NK-92 (cell line): Measurements from ENCODE around the gene HERPUD1.
"Not testable (repeated sequence)": the region's sequence is repeated elsewhere in the genome, so short reads cannot be mapped to it uniquely, and the experiment has no call there.

Source experiments
- DNase-seq: peaks from one replicate; lab custom pipeline; 2025; ENCODE audit not compliant: unreplicated experiment; lab: John Stamatoyannopoulos, UW

HERPUD1 gene

DNA sequence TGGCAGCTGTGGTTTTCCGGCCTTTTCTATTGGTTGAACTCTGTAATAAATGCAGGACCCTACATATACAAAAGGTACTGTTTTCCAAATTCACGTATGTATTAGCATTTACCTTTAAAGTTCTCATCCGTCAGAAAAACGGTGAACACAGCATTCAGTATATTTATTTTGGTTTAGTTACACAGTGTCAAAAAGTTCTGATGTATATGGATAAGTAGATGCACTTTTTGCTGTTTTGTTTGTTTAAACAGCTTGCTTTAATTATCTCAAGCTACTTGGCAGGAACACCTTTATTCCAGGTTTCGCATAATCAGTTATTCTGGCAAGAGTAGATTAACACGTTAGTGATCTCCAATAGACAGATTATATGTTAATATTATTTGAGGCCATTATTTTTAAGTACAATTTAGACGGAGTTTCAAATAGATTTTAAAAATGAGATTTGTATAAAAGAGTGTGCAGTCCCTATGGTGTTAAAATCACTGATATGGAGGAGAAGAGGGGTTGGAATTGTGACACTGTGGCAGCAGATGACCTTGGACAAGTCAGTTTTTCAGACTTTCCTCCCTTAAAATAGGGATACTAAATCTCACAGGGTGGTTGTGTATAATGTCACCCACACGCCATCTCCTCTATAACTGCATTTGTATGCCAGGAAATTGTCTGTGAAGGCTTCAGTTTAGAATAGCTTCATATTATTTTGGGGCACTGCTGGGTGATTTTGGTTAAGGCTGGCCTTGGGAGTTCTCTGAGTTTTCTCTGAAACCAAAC, 2.1 kb downstream of the HERPUD1 start:
- DNase-seq: no peak

DNA sequence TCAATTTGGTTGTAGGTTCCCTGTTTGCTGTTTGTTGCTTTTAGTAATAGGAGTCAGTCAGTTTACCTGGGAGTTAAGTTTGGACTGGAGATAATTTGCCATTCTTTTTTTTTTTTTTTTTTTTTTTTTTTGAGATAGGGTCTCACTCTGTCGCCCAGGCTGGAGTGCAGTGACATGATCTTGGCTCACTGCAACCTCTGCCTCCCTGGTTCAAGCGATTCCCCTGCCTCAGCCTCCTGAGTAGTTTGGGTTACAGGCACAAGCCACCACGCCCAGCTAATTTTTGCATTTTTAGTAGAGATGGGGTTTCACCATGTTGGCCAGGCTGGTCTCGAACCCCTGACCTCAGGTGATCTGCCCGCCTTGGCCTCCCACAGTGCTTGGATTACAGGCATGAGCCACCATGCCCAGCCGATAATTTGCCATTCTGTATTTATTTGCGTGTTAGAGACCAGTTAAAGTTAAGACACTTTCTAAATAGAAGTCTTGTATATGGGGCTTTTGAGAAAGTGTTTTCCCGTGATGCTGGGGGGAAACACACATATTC, 2.7 kb downstream of the HERPUD1 start:
- DNase-seq: not testable (repeated sequence)

GRCh38 chr16:56935201-56935600, 3.3 kb downstream of the HERPUD1 start:
- no peak for DNase-seq

DNA sequence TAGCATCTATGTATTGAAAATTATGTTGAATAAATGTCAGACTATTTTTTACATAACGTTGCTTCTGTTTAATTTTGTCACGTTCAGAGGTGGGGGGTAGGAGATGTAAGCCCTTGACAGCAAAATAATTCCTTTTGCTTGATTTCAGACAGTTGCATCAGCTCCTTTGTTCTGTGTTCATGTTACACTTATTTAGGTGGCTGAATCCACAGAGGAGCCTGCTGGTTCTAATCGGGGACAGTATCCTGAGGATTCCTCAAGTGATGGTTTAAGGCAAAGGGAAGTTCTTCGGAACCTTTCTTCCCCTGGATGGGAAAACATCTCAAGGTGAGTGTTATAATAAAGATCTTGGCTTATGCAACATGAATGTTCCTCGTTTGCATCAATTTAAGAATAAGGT, 4.5 kb downstream of the HERPUD1 start:
- DNase-seq: no peak

GRCh38 chr16:56936950-56937349, 5.0 kb downstream of the HERPUD1 start:
- no peak for DNase-seq

DNA sequence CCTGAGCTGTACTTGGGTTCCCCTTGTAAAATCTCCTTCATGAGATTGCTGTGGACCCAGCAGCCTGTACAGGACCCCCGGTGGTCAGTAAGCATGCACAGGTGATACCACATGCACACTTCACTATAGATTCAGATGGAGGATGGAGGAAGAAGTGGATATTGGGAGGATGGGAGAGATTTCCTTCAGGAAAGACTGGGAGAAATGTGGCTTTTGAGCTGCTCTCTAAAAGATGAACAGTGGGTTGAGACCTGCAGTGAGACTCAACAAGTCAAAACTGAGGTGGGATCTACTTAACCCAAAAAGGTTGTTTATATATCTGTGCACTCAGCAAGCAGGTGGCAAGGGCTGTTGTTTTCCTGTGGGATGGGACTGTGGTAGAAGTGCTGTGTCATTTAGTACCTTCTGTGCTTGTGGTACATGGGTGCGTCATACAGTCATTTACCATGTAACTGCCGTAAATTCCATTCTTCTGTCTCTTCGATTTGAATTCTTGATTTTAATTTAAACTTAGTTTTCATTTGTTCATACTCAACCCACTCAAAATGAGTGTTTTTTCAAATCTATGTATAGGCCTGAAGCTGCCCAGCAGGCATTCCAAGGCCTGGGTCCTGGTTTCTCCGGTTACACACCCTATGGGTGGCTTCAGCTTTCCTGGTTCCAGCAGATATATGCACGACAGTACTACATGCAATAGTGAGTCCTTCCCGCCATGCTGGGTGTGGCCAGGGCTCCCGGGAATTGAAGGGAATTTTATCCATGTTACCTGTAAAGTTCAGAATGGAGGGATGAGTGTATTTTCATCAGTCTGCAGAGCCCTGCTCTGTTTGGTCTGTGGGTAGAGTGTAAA, 6.9 kb downstream of the HERPUD1 start:
- no peak for DNase-seq

- no peak for DNase-seq
Observed at GRCh38 chr16:56939801-56940200, 7.9 kb downstream of the HERPUD1 start.

DNA sequence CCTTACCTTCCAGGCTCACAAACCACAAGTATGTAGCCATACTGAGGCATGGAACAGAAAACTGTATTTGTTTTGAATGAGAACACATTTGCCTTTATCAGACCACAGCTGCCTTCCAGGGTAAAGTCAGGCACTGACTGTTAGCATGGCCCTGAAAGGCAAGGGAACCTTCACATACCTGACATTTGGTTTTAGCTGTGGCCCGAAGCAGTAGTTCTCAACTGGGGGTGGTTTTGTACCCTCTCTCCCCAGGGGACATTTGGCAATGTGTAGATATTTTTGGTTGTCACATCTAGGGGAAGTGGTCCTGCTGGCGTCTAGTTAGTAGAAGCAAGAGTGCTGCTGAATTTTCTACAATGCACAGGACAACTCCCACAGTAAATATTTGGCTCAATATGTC, 9.2 kb downstream of the HERPUD1 start:
- DNase-seq: no peak

GRCh38 chr16:56941856-56942331, 10.0 kb downstream of the HERPUD1 start:
- DNase-seq: no peak

GRCh38 chr16:56943761-56944375, 11.9 kb downstream of the HERPUD1 start:
- DNase-seq: no peak

- no peak for DNase-seq
Observed at GRCh38 chr16:56944954-56945839, 13.3 kb downstream of the HERPUD1 start.

GRCh38 chr16:56945847-56946527, 14.0 kb downstream of the HERPUD1 start:
- DNase-seq: no peak

- no peak for DNase-seq
Observed at GRCh38 chr16:56946767-56947603, 15.0 kb downstream of the HERPUD1 start.

- DNase-seq: no peak
Observed at GRCh38 chr16:56947604-56947995, 15.7 kb downstream of the HERPUD1 start.

GRCh38 chr16:56948234-56948633, 16.3 kb downstream of the HERPUD1 start:
- DNase-seq: no peak

DNA sequence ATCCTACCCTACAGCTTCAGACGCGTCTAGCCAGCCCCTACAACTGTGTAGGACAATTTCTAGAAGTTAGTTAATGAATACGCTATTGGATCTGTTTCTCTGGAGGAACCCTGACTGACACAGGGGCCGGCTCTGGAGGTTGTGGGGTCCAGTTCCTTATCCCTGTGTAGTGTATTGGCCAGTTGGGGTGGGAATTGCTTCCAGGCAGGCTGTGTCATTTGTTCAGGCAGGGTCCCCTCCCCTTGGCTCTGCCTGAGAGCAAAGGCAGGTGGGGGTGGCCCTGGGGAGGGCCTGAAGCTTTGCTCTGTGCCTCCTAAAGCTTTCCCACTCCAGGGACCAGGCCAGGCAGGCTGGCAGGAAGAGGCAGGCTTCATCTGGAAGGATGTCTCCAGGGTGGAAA, 18.1 kb downstream of the HERPUD1 start:
- DNase-seq: no peak

DNA sequence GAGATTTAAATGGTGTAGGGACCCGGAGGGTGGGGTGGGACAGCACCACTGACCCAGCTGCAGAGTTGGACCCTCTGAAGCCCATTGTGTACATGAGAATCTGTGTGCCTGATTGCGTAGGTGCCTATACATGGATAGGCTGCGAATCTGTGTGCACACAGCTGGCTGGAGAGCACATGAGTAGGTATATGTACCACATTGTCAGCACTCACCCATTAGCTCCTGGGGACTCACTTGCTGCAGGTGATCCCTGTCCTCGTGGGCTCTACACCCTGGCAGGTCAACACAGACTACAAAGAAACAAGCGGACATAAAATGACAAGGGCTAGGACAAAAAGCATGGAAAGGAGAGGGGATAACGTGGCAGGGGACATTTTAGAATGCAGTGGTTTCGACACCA, 18.5 kb downstream of the HERPUD1 start:
- no peak for DNase-seq

DNA sequence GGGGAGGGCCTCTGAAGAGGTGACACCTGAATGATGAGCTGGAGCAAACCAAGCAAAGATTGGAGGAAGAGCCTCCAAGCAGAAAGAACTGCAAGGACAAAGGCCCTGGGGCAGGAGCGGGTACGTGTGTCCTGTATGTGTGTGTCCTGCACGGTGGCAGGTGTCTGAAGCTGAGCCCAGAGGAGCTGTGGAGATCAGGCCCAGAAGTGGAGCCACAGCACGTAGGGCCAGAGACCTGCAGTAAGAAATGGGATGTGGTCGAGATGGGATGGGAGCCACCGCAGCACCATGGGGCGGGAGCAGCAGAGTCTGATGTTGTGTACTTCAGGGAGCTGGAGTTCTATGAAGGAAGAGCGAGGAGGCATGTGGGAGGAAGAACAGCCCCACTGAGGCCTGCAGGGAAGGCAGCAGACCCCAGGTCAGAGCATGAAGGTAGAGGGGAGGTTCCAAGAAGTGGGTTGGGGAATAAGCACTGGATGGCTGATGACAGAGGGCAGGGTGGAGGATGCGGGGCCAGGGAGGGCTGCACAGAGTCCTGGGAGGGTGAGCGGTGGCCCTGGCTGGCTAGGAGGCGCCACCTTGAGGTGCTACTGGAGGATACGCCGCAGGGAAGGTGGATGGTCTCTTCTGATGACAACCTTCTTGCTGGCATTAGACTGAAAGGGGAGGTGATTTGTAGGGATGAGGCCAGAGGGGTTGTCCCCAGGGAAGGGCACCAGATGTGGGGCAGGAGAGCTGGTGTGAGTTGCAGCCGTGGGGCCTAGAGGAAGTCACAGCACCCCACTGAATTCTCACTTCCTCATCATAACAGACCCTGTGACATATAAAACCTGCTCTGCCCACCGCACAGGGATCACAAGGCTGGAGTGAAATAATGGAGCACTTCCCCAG, 19.2 kb downstream of the HERPUD1 start:
- DNase-seq: no peak
